Right lobe of liver (tissue), 4 donors: ENCODE results near the gene CDHR3.

ENCODE experiments used
- POLR2A ChIP-seq: fragments of 450-650 bp; IDR thresholded peaks from one replicate; pipeline ENCODE4 v1.6.1; 2017; ENCODE audit warnings: antibody characterized with exemption, mild to moderate bottlenecking
- TF ChIP-seq, protein P1 (sequence below), 4 donors: fragments of 200-600 bp in 3 of 4; fragments of 450-650 bp in 1 of 4; IDR thresholded peaks; one replicate each; pipeline versions ENCODE4 v1.5.1 to v1.8.0; 2016 to 2022; ENCODE audit warnings: antibody characterized with exemption in 4 of 4, mild to moderate bottlenecking in 2 of 4
- donor health status: DM: no; HTN: no; CAD: no.
- donor health status: DM: no; HTN: no; CAD: no.
- donor health status: DM: no; HTN: yes; CAD: no.

- TF ChIP-seq, protein P1, sequence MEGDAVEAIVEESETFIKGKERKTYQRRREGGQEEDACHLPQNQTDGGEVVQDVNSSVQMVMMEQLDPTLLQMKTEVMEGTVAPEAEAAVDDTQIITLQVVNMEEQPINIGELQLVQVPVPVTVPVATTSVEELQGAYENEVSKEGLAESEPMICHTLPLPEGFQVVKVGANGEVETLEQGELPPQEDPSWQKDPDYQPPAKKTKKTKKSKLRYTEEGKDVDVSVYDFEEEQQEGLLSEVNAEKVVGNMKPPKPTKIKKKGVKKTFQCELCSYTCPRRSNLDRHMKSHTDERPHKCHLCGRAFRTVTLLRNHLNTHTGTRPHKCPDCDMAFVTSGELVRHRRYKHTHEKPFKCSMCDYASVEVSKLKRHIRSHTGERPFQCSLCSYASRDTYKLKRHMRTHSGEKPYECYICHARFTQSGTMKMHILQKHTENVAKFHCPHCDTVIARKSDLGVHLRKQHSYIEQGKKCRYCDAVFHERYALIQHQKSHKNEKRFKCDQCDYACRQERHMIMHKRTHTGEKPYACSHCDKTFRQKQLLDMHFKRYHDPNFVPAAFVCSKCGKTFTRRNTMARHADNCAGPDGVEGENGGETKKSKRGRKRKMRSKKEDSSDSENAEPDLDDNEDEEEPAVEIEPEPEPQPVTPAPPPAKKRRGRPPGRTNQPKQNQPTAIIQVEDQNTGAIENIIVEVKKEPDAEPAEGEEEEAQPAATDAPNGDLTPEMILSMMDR (IDR thresholded peaks at IDR 0.05), result no peak
- no peak for TF ChIP-seq POLR2A
Measured at GRCh38 chr7:106015381-106016218, 52.5 kb downstream of the CDHR3 start.
